ENCODE measurements around the gene MAB21L4.

GRCh38 chr2:240922245-240922981 lies 26.5 kb upstream of the MAB21L4 start:
- TF ChIP-seq, protein P1, sequence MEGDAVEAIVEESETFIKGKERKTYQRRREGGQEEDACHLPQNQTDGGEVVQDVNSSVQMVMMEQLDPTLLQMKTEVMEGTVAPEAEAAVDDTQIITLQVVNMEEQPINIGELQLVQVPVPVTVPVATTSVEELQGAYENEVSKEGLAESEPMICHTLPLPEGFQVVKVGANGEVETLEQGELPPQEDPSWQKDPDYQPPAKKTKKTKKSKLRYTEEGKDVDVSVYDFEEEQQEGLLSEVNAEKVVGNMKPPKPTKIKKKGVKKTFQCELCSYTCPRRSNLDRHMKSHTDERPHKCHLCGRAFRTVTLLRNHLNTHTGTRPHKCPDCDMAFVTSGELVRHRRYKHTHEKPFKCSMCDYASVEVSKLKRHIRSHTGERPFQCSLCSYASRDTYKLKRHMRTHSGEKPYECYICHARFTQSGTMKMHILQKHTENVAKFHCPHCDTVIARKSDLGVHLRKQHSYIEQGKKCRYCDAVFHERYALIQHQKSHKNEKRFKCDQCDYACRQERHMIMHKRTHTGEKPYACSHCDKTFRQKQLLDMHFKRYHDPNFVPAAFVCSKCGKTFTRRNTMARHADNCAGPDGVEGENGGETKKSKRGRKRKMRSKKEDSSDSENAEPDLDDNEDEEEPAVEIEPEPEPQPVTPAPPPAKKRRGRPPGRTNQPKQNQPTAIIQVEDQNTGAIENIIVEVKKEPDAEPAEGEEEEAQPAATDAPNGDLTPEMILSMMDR (IDR thresholded peaks at IDR 0.05) = no peak
- TF ChIP-seq POLR2A (IDR thresholded peaks at IDR 0.05) = no peak

Measured in lower leg skin (tissue), 3 donors.